Lower leg skin (tissue), 3 donors: Measurements from ENCODE around the gene FEZF1.

ENCODE experiments used
- POLR2A ChIP-seq, 2 donors: fragments of 450-650 bp; IDR thresholded peaks; one replicate each; pipeline ENCODE4 v1.6.1; 2016 to 2017; ENCODE audit warnings: antibody characterized with exemption in 2 of 2, mild to moderate bottlenecking in 1 of 2, moderate library complexity in 1 of 2
- TF ChIP-seq, protein P1 (sequence below), 3 donors: fragments of 450-650 bp; IDR thresholded peaks; one replicate each; pipeline ENCODE4 v1.5.1; 2016; ENCODE audit warnings: antibody characterized with exemption in 3 of 3, mild to moderate bottlenecking in 3 of 3, moderate library complexity in 2 of 3

DNA sequence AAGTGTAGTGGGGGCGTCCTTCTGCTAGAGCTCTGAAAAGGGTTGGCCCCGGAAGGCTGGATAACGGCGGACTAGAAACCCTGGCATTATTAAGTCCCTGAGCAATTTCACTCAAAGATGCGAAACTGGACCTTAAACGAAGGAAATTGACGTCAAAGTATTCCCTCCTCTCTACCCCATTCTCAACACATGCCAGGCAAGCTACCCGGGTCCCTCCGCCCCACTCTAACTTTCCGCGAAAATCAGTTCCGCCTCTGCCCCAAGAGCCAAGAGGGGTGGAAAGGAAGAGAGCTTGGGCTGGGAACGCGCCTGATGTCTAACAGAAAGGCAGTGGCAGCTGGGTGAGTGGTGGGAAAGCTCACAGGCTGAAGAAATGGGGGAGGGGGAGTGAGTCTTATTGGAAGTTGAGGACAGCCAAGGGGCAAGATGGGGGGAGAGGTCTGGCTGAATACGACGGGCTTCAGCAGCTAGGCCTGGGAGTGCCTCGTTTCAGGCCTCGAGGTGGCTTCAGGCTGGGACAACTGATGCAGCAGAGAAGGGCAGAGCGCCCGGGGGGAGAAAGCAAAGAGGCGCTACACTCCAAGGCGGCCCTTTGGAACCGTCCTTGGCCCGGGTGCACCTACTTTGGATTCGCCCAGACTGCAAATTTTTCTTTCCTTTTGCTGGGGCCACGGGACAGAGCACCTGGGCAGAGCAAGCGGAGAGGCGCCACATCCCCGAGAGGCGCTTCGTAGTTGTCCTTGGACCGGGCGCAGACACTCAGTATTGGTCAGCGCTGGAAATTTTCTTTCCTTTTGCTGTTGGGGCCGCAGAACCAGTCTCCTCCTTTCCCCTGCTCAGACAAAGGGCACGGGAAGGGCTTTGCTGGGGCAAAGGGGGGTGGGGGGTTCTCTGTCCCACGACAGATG is 2.0 kb upstream of the FEZF1 start:
- TF ChIP-seq, protein P1, sequence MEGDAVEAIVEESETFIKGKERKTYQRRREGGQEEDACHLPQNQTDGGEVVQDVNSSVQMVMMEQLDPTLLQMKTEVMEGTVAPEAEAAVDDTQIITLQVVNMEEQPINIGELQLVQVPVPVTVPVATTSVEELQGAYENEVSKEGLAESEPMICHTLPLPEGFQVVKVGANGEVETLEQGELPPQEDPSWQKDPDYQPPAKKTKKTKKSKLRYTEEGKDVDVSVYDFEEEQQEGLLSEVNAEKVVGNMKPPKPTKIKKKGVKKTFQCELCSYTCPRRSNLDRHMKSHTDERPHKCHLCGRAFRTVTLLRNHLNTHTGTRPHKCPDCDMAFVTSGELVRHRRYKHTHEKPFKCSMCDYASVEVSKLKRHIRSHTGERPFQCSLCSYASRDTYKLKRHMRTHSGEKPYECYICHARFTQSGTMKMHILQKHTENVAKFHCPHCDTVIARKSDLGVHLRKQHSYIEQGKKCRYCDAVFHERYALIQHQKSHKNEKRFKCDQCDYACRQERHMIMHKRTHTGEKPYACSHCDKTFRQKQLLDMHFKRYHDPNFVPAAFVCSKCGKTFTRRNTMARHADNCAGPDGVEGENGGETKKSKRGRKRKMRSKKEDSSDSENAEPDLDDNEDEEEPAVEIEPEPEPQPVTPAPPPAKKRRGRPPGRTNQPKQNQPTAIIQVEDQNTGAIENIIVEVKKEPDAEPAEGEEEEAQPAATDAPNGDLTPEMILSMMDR (IDR thresholded peaks at IDR 0.05), result no peak
- TF ChIP-seq POLR2A (IDR thresholded peaks at IDR 0.05), result no peak
